Measurements from ENCODE around the gene RPS14. TPM values are rescaled to one million over a fixed set of nuclear protein-coding genes. Genes with fewer than 3 reads are reported as not detected.

RPS14 gene
- total and polyA plus RNA-seq, 9 of the 15 experiments (the other 6 are each of a cell fraction or from before 2014, with no cell fraction given): 1,824 to 5,983 (median 3,017) TPM

DNA sequence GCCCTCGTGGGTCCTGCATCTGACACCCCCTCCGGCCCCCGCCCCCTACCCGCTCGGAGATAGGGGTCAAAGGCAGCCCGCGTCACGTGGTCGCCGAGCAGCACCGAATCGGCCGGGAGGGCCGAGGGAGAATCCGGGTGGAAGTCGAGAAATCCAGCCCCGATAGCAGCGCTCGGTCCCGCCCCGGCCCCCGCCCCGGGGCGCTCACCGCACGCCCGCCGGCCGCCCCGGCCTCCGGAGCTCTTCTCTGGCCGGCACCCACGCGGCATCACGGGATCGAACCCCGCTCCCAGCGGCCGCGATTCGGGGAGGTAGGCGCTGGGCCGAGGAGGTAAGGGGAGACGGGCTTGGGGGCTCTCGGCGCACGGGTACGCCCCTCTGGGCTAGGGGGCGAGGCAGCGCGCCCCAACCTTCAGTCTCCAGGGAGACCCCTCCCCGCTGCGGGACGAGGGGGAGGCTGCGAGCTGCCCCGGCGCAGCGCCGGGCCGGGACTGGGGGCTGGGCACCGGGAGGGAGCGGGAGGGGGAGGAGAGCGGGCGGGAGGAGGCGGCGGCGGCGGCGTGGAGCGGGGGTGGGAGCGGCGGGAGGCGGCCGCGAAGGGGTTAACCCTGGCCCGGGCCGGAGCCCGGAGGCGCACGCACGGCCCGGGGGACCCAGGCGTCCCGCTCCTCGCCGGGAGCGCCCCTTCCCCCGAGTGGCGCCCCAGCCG is 36.3 kb upstream of the RPS14 start (continued):
- TF ChIP-seq NR2C2 (CRISPR knock-in tag; IDR thresholded peaks at IDR 0.05): 0 out of 2 replicates have a peak, but pooled peaks have one; percentile 38
- peak; percentile 92 for TF ChIP-seq NR2C2 (tag; IDR thresholded peaks at IDR 0.05)
- peak; percentile 41; the same call in 1 of the 2 replicates for TF ChIP-seq REST (IDR thresholded peaks at IDR 0.05; ENCODE audit: borderline replicate concordance)
- TF ChIP-seq REST (CRISPR knock-in tag; IDR thresholded peaks at IDR 0.05; ENCODE audit: low read depth): no peak
- no peak for TF ChIP-seq TAL1 (IDR thresholded peaks at IDR 0.05)
- TF ChIP-seq HNRNPLL (IDR thresholded peaks at IDR 0.05; ENCODE audit: low read depth, low read length, poor library complexity, severe bottlenecking): peak; percentile 21
- 0 out of 2 replicates have a peak, but pooled peaks have one; percentile 7 for TF ChIP-seq STAG1 (CRISPR knock-in tag; IDR thresholded peaks at IDR 0.05; ENCODE audit: borderline replicate concordance)
- TF ChIP-seq HNRNPUL1 (IDR thresholded peaks at IDR 0.05; ENCODE audit: low read length): no peak
- no peak; the same call in 1 of the 2 replicates for TF ChIP-seq POLR2AphosphoS5 (IDR thresholded peaks at IDR 0.05; ENCODE audit: control insufficient read depth, insufficient read depth, low read depth, low read length)
- TF ChIP-seq ZNF830 (CRISPR knock-in tag; IDR thresholded peaks at IDR 0.05): no peak
- TF ChIP-seq ZNF316 (IDR thresholded peaks at IDR 0.05): no peak
- no peak for TF ChIP-seq XRCC4 (IDR thresholded peaks at IDR 0.05; ENCODE audit: extremely low read depth, insufficient read depth, insufficient read length)
- TF ChIP-seq, protein P1, sequence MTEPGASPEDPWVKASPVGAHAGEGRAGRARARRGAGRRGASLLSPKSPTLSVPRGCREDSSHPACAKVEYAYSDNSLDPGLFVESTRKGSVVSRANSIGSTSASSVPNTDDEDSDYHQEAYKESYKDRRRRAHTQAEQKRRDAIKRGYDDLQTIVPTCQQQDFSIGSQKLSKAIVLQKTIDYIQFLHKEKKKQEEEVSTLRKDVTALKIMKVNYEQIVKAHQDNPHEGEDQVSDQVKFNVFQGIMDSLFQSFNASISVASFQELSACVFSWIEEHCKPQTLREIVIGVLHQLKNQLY (CRISPR knock-in tag; conservative IDR thresholded peaks at IDR 0.05): no peak
- TF ChIP-seq POLR3G (IDR thresholded peaks at IDR 0.05; ENCODE audit: extremely low read depth, insufficient read length, insufficient replicate concordance): no peak
